ENCODE measurements around the gene TFB2M. TPM values are rescaled to one million over a fixed set of nuclear protein-coding genes. Genes with fewer than 3 reads are reported as not detected.
"Not testable (repeated sequence)": the region's sequence is repeated elsewhere in the genome, so short reads cannot be mapped to it uniquely, and the experiment has no call there.

Gene TFB2M
- total RNA-seq, 4 donors from 2014 or later: 9.1 to 12.9 (median 11.4) TPM

DNA sequence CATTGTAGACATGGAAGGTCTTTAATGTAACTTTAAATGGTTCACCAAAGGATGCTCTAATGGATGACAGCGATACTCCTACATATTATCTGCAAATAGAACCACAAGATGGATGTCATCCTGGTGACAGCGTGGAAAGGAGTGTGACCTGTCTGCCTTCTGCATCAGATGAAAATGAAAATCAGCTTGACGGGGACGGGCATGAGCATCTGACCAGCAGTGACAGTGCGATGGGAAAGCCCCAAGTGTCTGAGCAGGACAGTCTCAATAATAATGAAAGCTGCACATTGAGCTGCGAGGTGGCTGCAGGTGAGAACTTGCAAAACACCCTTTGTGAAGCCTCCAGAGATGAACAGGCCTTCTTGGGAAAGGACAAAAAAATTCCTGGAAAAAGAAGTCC, 25.4 kb upstream of the TFB2M start:
- TF ChIP-seq POLR2AphosphoS5 (IDR thresholded peaks at IDR 0.05) (no peak), POLR2A (IDR thresholded peaks at IDR 0.05; ENCODE audit: low read depth) (no peak), EP300 (IDR thresholded peaks at IDR 0.05) (no peak)
- TF ChIP-seq, protein P1, sequence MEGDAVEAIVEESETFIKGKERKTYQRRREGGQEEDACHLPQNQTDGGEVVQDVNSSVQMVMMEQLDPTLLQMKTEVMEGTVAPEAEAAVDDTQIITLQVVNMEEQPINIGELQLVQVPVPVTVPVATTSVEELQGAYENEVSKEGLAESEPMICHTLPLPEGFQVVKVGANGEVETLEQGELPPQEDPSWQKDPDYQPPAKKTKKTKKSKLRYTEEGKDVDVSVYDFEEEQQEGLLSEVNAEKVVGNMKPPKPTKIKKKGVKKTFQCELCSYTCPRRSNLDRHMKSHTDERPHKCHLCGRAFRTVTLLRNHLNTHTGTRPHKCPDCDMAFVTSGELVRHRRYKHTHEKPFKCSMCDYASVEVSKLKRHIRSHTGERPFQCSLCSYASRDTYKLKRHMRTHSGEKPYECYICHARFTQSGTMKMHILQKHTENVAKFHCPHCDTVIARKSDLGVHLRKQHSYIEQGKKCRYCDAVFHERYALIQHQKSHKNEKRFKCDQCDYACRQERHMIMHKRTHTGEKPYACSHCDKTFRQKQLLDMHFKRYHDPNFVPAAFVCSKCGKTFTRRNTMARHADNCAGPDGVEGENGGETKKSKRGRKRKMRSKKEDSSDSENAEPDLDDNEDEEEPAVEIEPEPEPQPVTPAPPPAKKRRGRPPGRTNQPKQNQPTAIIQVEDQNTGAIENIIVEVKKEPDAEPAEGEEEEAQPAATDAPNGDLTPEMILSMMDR (IDR thresholded peaks at IDR 0.05): no peak
- H3K4me1 ChIP-seq: peaks cover 29 to 82% (median 78%) of the 10 kb centered on the region in 4 donors
- H3K27ac ChIP-seq (replicated peaks in 1 of 4): peak overlapping the region in 1 of 4 donors; percentile 42
- WGBS: 97% methylated on average over 6 of the region's 6 CpGs
- no peak for DNase-seq (ENCODE audit: extremely low spot score)
- no peaks in the 10 kb centered on the region for H3K9me3 ChIP-seq
- H3K4me3 ChIP-seq: no peak overlapping the region
- H3K36me3 ChIP-seq: peaks cover 0 to 29% (median 11%) of the 10 kb centered on the region in 4 donors
- no peaks in the 10 kb centered on the region for H3K27me3 ChIP-seq
- intact Hi-C loops (cut with DNase I): no loop called here

DNA sequence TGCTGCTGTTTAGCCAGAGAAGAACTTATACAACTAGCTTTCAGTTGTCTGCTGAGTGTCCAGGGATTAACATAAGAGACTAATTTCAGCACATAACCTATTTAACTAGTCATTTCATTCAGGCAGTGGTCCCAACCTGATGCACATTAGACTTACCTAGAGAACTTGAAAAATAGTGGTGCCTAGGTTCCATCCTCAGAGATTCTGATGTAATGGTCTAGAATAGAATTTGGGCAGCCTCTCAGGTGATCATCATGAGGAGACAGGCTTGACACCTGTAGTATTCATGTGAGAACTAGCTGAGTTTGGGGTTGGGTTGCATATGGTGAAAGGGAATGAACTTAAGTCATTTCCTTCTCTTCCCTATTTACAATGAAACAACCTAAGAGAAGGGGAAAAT, 25.0 kb upstream of the TFB2M start:
- intact Hi-C loops (cut with DNase I): no loop called here
- Histone ChIP-seq H3K36me3 (peaks cover 0 to 29% (median 11%) of the 10 kb centered on the region in 4 donors), H3K27me3 (no peaks in the 10 kb centered on the region), H3K4me1 (peaks cover 24 to 78% (median 75%) of the 10 kb centered on the region in 4 donors), H3K27ac (replicated peaks in 1 of 4) (peak overlapping the region in 1 of 4 donors; percentile 42), H3K9me3 (no peaks in the 10 kb centered on the region), H3K4me3 (no peak overlapping the region)
- DNase-seq (ENCODE audit: extremely low spot score): no peak
- TF ChIP-seq, protein P1 (IDR thresholded peaks at IDR 0.05): no peak
- TF ChIP-seq EP300 (IDR thresholded peaks at IDR 0.05) (no peak), POLR2AphosphoS5 (IDR thresholded peaks at IDR 0.05) (no peak), POLR2A (IDR thresholded peaks at IDR 0.05; ENCODE audit: low read depth) (no peak)

GRCh38 chr1:246589919-246590318, 23.9 kb upstream of the TFB2M start:
- 96% methylated on average over 10 of the region's 10 CpGs for WGBS

DNA sequence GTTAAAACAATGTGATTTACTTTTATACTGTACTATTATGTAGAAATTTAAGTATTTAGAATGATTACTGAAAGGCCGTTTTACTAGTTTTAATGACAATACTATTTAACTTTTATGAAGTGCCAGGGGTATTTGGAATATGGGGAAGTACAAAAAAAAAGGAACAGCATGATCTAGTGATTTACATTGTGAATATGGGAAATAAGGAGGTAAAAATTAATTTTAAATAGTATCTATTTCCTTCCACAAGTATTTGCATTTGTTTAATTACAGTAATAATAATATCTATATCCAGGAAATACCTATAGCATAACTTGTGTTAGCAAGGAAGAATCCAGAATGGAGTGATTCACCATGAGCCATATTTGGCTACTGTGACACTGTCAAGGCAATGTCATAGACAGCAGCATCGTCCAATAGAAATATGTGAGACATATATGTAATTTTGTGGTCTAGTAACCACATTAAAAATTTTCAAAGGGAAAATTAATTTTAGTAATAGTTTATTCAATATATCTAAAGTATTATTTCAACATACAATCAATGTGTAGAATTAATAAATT, 22.2 kb upstream of the TFB2M start:
- H3K27me3 ChIP-seq: no peaks in the 10 kb centered on the region
- intact Hi-C loops (cut with DNase I): no loop called here
- TF ChIP-seq POLR2A (IDR thresholded peaks at IDR 0.05; ENCODE audit: low read depth) (no peak), EP300 (IDR thresholded peaks at IDR 0.05) (no peak), POLR2AphosphoS5 (IDR thresholded peaks at IDR 0.05) (no peak)
- TF ChIP-seq, protein P1 (IDR thresholded peaks at IDR 0.05): no peak
- peak overlapping the region; percentile 66 to 76 (median 72) for H3K27ac ChIP-seq (replicated peaks in 1 of 4)
- H3K4me3 ChIP-seq: no peak overlapping the region
- peaks cover 0 to 15% (median 10%) of the 10 kb centered on the region in 4 donors for H3K36me3 ChIP-seq
- H3K9me3 ChIP-seq: no peaks in the 10 kb centered on the region
- no peak for DNase-seq (ENCODE audit: extremely low spot score)
- WGBS: 51% methylated on average over 2 of the region's 2 CpGs
- peaks cover 40 to 81% (median 78%) of the 10 kb centered on the region in 4 donors for H3K4me1 ChIP-seq

More at GRCh38 chr1:246589919-246590318, 23.9 kb upstream of the TFB2M start:
- H3K36me3 ChIP-seq: peaks cover 0 to 25% (median 11%) of the 10 kb centered on the region in 4 donors
- DNase-seq (ENCODE audit: extremely low spot score); intact Hi-C loops (cut with DNase I); H3K4me3 ChIP-seq; H3K27me3 ChIP-seq; H3K9me3 ChIP-seq: not testable (repeated sequence)
- peaks cover 24 to 79% (median 75%) of the 10 kb centered on the region in 4 donors for H3K4me1 ChIP-seq
- H3K27ac ChIP-seq (replicated peaks in 1 of 4): peak overlapping the region; percentile 0 to 42 (median 20)

- Histone ChIP-seq H3K27me3 (no peaks in the 10 kb centered on the region), H3K4me3 (peak overlapping the region in 1 of 4 donors; percentile 9), H3K4me1 (peaks cover 44 to 81% (median 78%) of the 10 kb centered on the region in 4 donors), H3K27ac (replicated peaks in 1 of 4) (peak overlapping the region; percentile 66 to 76 (median 72)), H3K36me3 (peaks cover 0 to 13% (median 9%) of the 10 kb centered on the region in 4 donors), H3K9me3 (no peaks in the 10 kb centered on the region)
- DNase-seq (ENCODE audit: extremely low spot score): no peak
- 34% methylated on average over 3 of the region's 3 CpGs for WGBS
- TF ChIP-seq POLR2AphosphoS5 (IDR thresholded peaks at IDR 0.05) (no peak), EP300 (IDR thresholded peaks at IDR 0.05) (no peak), POLR2A (IDR thresholded peaks at IDR 0.05; ENCODE audit: low read depth) (no peak)
- TF ChIP-seq, protein P1 (IDR thresholded peaks at IDR 0.05): no peak
- intact Hi-C loops (cut with DNase I): no loop called here
Observed at GRCh38 chr1:246587606-246588005, 21.5 kb upstream of the TFB2M start.

Data from esophagus muscularis mucosa (tissue), 4 donors.